Hematopoietic multipotent progenitor cell treated with erythropoietin and hydrocortisone succinate and interleukin-3 and kit ligand, for 15 days (in vitro differentiated cells): ENCODE measurements around the gene PLCG2.

Source experiments
- DNase-seq: peaks from one replicate; pipeline ENCODE4 v3.0.0-alpha.2; 2015; ENCODE audit warnings: low spot score

Gene PLCG2

DNA sequence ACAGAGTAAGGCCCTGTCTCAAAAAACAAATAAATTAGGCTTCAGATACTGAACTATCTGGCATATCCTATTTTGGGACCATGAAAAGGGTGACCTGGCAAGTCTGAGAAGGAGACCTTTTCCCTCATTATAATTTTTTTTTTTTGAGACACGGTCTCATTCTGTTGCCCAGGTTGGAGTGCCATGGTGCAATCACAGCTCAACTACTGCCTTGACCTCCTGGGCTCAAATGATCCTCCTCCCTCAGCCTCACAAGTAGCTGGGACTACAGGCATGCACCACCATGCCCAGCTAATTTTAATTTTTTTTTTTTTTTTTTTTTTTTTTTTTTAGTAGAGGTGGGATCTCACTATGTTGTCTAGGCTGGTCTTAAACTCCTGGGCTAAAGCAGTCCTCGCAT is 37.3 kb downstream of the PLCG2 start:
- DNase-seq, result no peak

DNA sequence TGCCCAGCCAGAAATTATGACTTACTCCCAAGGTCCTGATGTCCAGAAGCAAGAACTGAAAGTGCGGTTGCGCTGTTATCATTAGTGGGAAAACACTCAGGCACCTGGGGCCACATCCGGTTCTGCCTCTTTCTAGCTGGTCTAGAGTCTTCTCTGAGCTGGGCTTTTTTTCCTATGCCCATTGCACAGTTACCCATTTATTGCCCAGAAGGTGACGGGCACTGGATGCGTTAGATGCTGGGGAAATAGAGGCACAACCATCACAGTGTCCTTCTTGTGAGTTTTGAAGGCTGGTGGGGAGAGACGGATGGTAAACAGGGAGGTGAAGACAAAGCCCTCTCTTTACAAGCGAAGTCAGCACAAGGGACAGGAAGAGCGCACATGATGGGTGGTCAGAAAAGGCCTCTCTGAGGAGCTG is 37.7 kb downstream of the PLCG2 start:
- no peak for DNase-seq

GRCh38 chr16:81817296-81817695 is 38.2 kb downstream of the PLCG2 start:
- no peak for DNase-seq

- DNase-seq, result no peak
These were observed 38.9 kb downstream of the PLCG2 start for GRCh38 chr16:81817789-81818567.

GRCh38 chr16:81818568-81818896 is 39.4 kb downstream of the PLCG2 start:
- DNase-seq, result no peak

- DNase-seq, result no peak
These were observed 39.8 kb downstream of the PLCG2 start for GRCh38 chr16:81818905-81819304.

GRCh38 chr16:81821436-81822128 is 42.5 kb downstream of the PLCG2 start:
- no peak for DNase-seq

DNA sequence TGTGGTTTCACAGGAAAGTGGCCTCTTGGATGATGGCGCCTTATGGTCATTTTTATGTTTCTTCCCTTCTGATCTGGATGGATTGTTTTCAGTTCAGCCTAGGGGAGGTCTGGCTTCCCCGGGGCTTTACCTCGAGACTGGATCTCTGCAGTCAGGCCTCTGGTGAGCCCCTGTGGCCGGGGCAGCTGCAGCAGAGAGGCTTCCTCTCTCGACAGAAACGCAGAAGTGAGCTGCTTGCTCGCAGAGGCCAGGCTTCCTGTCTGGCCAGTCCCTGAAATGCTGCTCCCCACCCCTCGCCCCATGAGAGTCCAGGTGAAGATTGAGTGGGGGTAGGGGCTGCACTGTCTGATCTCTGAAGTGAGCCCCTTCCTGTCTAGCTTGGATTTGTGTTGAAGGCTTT is 44.0 kb downstream of the PLCG2 start:
- DNase-seq, result no peak

DNA sequence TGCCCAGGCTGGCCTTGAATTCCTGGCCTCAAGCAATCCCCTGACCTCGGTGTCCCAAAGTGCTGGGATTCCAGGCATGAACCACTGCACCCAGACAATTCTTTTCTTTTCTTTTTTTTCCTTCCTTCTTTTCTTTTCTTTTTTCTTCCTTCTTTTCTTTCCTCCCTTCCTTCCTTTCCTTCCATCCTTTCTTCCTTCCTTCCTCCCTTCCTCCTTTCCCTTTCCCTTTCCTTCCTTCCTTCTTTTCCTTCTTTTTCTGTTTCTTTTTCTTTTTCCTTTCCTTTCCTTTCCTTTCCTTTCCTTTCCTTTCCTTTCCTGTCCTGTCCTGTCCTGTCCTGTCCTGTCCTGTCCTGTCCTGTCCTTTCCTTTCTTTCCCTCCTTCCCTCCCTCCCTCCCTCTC is 44.6 kb downstream of the PLCG2 start:
- no peak for DNase-seq

GRCh38 chr16:81826523-81826922 is 47.4 kb downstream of the PLCG2 start:
- no peak for DNase-seq

DNA sequence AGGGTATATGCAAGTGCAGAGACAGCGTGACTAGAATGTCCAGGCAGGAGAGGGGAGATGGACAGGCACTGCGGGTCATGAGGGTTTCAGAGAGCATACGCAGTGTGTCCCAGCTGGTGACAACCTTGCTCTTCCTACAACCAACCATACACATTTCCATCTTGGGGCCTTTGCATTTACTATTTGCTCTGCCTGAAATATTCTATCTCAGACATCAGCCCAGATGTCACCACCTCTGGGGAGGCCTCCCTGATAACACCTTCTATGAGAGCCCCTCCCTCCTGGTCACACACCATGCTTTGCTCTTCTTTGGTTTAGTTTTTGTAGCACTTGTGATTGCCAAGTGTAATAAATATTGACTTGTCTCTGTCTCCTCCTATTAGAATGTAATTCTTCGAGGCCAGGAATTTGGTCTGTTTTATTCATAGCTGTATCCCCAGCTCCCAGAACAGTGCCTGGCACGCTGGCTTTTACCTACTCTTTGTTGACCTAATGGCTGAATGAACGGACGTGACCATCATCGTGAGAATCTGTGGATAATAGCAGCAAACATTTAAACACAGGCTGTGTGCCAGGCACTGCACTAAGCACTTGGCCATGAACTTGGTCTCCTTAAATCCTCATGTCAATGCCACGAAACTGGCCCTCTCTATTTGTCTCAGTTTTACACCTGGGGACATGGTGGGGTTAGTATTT is 51.9 kb downstream of the PLCG2 start:
- no peak for DNase-seq

DNA sequence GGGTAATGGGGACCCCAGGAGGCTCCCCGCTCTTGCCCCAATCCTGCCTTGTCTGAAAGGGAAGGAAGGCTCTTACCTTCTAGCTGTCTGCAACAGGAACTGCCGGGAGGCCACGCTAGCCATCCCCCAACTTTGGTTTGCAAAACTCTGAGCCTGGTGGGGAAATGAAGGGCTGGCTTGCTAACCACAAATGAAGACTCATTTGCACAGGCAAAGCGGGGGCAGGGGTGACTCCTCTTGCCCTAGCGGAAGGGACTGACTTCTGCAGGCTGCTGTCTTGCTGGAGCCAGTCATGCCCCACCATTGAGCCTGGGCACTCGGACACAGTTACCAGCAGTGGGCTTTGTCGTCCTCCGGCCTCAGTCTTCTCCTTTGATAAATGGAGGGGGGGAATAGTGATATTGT is 52.6 kb downstream of the PLCG2 start:
- no peak for DNase-seq

DNA sequence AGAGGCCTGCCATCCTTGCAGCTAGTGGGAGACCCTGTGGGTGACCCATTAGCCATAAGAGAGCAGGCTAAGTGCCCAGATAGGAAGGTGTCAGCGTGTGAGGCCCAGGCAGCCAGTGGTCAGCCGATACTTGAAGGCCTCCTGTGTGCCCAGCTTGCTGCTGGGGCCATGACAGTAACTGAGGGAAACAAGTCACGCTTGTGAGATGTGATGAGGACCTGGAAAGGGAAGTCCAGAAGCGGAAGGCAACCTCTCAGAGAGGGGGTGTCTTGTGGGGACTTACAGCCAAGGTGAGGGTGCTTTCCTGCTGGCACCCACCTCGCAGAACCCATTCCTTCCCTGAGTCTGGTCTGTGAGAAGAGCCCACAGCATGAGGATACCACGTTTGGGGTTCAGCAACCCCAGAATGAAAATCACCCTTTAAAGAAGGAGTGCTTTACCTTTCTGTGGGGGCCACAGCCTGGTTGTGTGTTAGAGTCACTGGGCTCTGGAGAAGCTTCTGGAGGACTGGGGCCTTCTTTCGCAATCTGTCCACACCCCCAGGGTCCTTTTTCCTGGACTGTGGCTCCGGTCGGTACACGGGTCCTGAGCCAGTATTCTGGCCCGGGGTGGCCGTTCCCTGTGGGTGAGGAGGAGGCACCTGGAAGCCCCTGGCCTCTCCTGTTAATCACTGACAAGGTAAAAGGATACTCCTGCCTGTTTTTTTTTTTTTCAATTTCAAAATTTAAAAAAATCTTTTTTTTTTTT is 53.9 kb downstream of the PLCG2 start:
- DNase-seq, result no peak

DNA sequence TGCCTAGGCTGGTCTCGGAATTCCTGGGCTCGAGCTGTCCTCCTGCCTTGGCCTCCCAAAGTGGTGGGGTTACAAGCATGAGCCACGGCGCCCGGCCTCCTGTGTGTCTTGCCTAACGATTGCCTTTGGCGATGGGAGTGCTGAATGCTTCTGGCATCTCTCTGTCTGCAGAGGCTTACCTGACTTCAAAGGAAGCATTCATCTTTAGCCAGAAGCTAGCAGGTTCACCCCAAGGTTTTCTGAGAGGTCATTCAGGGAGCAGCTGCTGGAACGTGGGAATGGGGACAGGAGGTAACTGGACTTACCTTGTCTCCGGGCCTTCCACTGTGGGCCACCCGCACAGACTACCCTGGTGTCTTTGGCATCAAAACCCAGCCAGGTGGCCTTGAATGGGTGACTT is 54.7 kb downstream of the PLCG2 start:
- no peak for DNase-seq

DNA sequence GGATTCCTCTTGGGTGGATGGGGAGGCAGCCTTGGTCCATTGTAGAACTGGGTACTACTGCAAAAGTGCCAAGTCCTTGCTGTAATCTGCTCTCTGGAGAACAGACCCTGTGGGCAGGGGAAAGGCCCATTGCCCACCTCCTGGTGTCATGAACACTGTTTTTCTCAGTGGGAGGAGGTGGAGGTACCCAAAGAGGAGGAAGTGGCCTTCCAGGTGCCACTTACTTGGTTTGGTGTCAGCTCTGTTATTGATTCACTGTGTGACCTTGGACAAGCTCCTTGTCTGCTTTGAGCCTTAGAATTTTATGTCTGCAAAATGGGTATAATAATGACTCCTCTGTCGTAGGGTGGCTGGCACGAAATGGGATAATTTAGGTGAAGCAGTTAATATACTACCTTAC is 55.8 kb downstream of the PLCG2 start:
- no peak for DNase-seq

GRCh38 chr16:81836279-81837054 is 57.4 kb downstream of the PLCG2 start:
- DNase-seq, result no peak

GRCh38 chr16:81837312-81837751 is 58.2 kb downstream of the PLCG2 start:
- DNase-seq, result no peak

DNA sequence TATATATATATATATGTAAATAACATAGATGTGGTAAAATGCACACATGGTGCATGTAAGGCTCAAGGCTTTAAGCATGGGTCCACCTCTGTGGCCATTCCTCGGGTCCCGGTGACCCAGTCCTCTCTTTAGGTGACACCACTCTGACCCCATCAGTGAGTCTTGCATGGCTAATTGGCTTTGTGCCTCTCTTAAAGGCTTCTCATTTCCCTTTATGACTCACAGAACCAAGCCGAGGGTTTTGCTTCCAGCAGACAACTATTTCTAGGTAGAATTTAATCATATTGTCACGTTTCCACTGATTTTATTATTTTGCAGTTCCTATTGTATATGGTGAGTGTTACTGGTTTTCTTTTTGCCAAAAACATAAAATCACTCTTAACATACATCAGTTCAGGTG is 59.7 kb downstream of the PLCG2 start:
- DNase-seq, result no peak

DNA sequence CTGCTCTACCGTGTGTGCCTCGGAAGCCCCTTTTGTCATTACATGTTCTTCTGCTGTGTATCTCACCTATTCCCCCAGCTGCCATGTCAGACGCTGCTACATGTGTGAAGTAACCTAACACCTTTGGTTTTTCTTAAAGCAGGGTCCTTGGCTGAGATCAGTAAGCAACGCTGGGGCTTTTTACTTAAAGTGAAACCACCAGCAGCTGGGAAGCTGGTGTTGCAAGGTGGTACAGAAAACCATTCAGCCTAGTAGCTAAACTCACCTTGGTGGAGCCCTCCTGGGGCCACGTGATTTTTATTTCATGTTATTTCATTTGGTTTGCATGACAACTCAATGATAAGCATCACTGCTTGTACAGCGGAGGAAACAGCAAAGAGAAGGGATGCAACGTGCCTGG is 62.6 kb downstream of the PLCG2 start:
- DNase-seq, result no peak

GRCh38 chr16:81842564-81843242 is 63.6 kb downstream of the PLCG2 start:
- no peak for DNase-seq

GRCh38 chr16:81843243-81843582 is 64.1 kb downstream of the PLCG2 start:
- no peak for DNase-seq
